ENCODE data around the gene CCDC174. TPM values are rescaled to one million over a fixed set of nuclear protein-coding genes. Genes with fewer than 3 reads are reported as not detected.
"Not testable (repeated sequence)": the region's sequence is repeated elsewhere in the genome, so short reads cannot be mapped to it uniquely, and the experiment has no call there.

The CCDC174 gene
- total RNA-seq, 1 donor from 2014 or later, result 32.4 TPM

DNA sequence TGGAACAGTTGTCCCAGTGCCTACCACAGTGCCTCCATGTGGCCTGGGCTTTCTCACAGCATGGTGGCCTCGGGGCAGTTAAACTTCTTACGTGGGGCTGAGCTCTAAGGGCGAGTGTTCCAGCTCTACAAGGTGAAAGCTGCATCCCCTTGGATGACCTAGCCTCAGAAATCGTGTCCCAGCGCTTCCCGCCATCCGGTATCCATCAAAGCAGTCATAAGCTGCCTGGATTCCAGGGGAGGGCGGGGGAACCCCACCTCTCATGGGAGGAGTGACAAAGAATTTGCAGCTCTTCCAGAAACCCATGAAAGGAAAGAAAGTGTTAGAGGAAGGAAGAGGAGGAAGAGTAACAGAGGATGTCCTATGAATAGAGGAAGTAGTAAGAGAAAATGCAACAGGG, 45.8 kb upstream of the CCDC174 start:
- Mint-ChIP-seq H3K9me3 (peaks cover 2% of the 10 kb centered on the region), H3K36me3 (ENCODE audit: low read depth) (no peaks in the 10 kb centered on the region), H3K4me1 (no peaks in the 10 kb centered on the region), H3K27me3 (peaks cover 54% of the 10 kb centered on the region), H3K4me3 (no peak overlapping the region), H3K27ac (no peak overlapping the region)
- ATAC-seq (ENCODE audit: low read depth), result no peak
- TF ChIP-seq, protein P1, sequence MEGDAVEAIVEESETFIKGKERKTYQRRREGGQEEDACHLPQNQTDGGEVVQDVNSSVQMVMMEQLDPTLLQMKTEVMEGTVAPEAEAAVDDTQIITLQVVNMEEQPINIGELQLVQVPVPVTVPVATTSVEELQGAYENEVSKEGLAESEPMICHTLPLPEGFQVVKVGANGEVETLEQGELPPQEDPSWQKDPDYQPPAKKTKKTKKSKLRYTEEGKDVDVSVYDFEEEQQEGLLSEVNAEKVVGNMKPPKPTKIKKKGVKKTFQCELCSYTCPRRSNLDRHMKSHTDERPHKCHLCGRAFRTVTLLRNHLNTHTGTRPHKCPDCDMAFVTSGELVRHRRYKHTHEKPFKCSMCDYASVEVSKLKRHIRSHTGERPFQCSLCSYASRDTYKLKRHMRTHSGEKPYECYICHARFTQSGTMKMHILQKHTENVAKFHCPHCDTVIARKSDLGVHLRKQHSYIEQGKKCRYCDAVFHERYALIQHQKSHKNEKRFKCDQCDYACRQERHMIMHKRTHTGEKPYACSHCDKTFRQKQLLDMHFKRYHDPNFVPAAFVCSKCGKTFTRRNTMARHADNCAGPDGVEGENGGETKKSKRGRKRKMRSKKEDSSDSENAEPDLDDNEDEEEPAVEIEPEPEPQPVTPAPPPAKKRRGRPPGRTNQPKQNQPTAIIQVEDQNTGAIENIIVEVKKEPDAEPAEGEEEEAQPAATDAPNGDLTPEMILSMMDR (IDR thresholded peaks at IDR 0.05), result no peak
- intact Hi-C loops (cut with micrococcal nuclease), result no loop called here
- DNase-seq, result no peak
- CTCF ChIA-PET, result no interaction called here
- POLR2A ChIA-PET, result no interaction called here

DNA sequence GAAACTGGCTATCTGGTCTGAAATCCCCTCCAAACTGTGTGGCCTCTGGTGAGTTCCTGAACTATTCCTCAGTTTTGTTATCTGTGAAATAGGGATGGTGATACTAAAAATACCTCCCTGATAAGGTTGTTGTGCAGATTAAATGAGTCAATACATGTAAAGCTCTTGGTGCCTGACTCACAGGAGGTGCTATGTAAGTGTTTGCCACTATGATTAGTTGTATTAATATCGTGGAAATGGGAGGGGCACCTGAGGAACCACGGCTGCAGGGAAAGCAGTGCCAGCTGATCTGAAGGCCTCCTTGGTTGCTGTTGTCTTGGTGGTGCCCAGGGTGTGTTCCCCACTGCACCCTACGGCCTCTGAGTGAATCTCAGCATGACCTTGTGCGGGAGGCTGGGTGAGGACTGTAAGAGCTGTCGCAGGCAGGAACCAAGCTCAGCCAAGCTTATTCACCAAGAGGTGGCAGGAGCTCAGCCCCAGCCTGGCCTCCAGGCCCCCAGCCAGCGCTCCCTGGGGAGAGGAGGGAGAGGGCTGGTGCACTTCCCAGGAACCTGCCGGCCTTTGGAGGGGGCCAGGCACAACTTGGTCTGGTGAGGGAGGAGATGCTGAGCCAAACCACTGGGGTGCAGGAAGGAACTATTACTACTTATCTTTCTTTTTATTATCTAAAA, 44.8 kb upstream of the CCDC174 start:
- peaks cover 48% of the 10 kb centered on the region for H3K27me3 Mint-ChIP-seq
- CTCF ChIA-PET, result no interaction called here

DNA sequence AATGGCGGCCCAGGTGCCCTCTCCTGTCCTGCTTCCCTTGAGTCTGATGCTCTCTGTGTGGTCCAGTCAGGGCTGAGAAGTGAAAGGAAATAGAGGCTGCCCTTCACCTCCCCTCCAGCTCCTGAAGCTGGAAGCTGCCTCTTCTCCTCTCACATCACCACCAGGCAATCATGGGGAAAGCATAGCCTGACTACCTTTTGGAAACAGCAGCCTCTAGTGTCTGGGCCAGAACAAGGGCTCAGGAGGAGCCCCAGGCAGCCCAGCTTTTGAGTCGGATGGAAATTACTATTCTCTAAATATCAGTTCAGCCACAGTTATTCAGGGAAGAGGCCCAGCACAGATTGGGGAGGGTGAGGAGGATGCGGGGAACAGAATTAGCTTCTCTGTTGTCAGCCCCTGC, 43.3 kb upstream of the CCDC174 start:
- ChIA-PET POLR2A (no interaction called here), CTCF (no interaction called here)
- no peak overlapping the region for H3K27ac Mint-ChIP-seq
- H3K9me3 Mint-ChIP-seq, result peaks cover 1% of the 10 kb centered on the region
- H3K4me1 Mint-ChIP-seq, result no peaks in the 10 kb centered on the region
- DNase-seq, result no peak
- intact Hi-C loops (cut with micrococcal nuclease), result no loop called here
- peaks cover 47% of the 10 kb centered on the region for H3K27me3 Mint-ChIP-seq
- no peak for ATAC-seq (ENCODE audit: low read depth)
- TF ChIP-seq, protein P1 (IDR thresholded peaks at IDR 0.05), result no peak
- no peaks in the 10 kb centered on the region for H3K36me3 Mint-ChIP-seq (ENCODE audit: low read depth)
- H3K4me3 Mint-ChIP-seq, result no peak overlapping the region

More for the DNA sequence above, 44.8 kb upstream of the CCDC174 start:
- Mint-ChIP-seq H3K4me1 (no peaks in the 10 kb centered on the region), H3K4me3 (no peak overlapping the region), H3K27ac (no peak overlapping the region), H3K36me3 (ENCODE audit: low read depth) (no peaks in the 10 kb centered on the region), H3K9me3 (peaks cover 2% of the 10 kb centered on the region)
- POLR2A ChIA-PET, result no interaction called here
- TF ChIP-seq, protein P1 (IDR thresholded peaks at IDR 0.05), result no peak
- intact Hi-C loops (cut with micrococcal nuclease), result no loop called here
- DNase-seq (no peak), ATAC-seq (ENCODE audit: low read depth) (no peak)

DNA sequence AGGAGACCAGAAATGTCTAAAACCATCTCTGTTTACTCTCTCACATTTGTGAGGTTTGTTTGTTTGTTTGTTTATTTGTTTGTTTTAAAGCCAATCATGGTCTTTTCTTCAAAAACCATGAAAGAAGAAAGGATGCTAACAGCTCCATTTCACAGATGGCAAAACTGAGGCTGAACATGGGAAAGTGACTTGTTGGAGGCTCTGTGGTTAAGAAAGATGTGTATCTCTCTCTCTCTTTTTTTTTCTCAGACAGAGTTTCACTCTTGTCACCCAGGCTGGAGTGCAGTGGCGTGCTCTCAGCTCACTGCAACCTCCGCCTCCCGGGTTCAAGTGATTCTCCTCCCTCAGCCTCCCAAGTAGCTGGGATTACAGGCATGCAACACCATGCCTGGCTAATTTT, 42.5 kb upstream of the CCDC174 start:
- H3K4me1 Mint-ChIP-seq; H3K9me3 Mint-ChIP-seq; H3K36me3 Mint-ChIP-seq (ENCODE audit: low read depth); intact Hi-C loops (cut with micrococcal nuclease); DNase-seq; POLR2A ChIA-PET; H3K27ac Mint-ChIP-seq; ATAC-seq (ENCODE audit: low read depth); H3K4me3 Mint-ChIP-seq; CTCF ChIA-PET: not testable (repeated sequence)
- peaks cover 41% of the 10 kb centered on the region for H3K27me3 Mint-ChIP-seq

DNA sequence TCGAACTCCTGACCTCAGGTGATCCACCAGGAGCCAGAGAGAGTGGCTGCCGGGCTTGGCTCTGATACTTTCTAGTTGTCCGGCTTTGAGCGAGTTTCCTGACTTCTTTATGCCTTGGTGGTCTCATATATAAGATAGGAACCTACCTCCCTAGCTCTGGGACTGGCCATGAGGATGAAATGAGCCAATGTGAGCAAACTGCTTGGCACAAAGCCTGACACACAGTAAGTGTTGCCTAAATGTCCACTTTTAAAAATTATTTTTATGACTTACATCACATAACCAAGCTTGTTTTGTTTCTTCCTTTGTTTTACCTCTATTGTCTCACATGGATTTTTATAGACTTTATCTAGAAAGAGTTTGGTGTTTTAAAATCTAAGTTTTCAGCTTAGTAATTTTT, 42.1 kb upstream of the CCDC174 start:
- no peak overlapping the region for H3K4me3 Mint-ChIP-seq
- TF ChIP-seq, protein P1 (IDR thresholded peaks at IDR 0.05), result no peak
- no peaks in the 10 kb centered on the region for H3K36me3 Mint-ChIP-seq (ENCODE audit: low read depth)
- peaks cover 43% of the 10 kb centered on the region for H3K27me3 Mint-ChIP-seq
- H3K27ac Mint-ChIP-seq, result no peak overlapping the region
- ATAC-seq (ENCODE audit: low read depth), result no peak
- no peak for DNase-seq
- H3K9me3 Mint-ChIP-seq, result no peaks in the 10 kb centered on the region
- POLR2A ChIA-PET, result no interaction called here
- no peaks in the 10 kb centered on the region for H3K4me1 Mint-ChIP-seq
- CTCF ChIA-PET, result no interaction called here
- intact Hi-C loops (cut with micrococcal nuclease), result no loop called here

DNA sequence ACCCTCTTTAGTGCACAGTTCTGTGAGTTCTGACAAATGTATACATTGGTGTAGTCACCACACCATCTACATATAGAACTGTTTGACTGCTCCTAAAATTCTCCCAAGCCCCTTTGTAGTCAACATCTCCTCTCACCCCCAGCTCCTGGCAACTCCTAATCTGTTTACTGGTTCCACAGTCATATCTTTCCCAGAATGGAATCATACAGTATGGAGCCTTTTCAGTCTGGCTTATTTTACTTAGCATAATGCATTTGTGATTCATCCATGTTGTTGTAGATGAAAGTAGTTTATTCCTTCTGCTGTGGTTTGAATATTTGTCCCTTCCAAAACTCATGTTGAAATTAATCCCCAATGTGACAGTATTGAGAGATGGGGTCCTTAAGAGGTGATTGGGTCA, 41.6 kb upstream of the CCDC174 start:
- POLR2A ChIA-PET, result no interaction called here

More for the DNA sequence above, 41.6 kb upstream of the CCDC174 start:
- no peak for DNase-seq
- Mint-ChIP-seq H3K27me3 (peaks cover 41% of the 10 kb centered on the region), H3K36me3 (ENCODE audit: low read depth) (no peaks in the 10 kb centered on the region), H3K4me3 (no peak overlapping the region), H3K27ac (no peak overlapping the region), H3K9me3 (no peaks in the 10 kb centered on the region), H3K4me1 (no peaks in the 10 kb centered on the region)
- ATAC-seq (ENCODE audit: low read depth), result no peak
- CTCF ChIA-PET, result no interaction called here
- intact Hi-C loops (cut with micrococcal nuclease), result no loop called here
- TF ChIP-seq, protein P1 (IDR thresholded peaks at IDR 0.05), result no peak

All from activated B cell treated with CpG ODN at 0.5 μM for 24 hours (primary cell).